GM20431 (cell line): ENCODE results near the gene PPM1L.

ENCODE experiments used
- in situ Hi-C: fragments of 300-500 bp; cut with MseI, MboI; formaldehyde crosslinking; loops from one replicate; pipeline ENCODE4 v1.15.0; 2020; ENCODE audit warnings: low sequenced_read_pairs; ENCODE audit not compliant: unreplicated experiment

The PPM1L gene

DNA sequence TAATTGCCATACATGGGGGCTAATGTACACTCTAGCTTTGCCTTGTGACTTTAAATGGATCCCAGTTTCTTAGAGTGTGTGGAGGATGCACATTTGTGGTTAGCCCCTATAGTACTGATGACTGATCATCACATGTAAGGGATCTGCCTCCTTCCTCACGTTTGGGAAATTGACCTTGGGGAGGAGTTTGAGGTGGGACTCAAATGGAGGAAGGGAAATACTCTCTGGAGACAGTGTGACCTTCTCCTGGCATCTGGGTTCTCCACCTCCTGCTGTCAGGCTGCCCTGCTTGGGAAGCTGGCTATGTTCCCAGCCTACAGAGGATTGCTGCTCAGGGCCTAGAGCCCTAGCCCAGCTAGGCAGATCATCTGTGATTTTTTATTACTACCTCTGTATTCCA, 48.7 kb downstream of the PPM1L start:
- in situ Hi-C loops = no loop called here

DNA sequence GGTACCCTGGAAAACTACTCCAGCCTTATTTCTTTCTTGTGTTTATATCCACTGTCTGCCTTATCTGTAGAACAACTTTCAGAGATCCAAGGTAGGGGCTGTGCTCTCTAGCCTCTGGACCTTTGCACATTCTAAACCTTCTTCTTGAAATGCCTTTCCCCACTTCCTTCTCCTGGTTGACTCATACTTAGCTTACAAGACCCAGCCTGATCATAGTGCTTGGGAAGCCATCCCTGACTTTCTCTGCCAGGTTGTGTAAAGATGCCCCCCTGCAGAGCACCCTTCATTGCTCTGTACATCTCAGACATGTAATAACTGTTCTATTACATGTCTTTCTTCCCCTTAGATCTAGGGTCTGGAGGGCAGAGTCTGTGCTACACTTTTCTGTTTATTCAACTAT, 50.1 kb downstream of the PPM1L start:
- in situ Hi-C loops = no loop called here

- in situ Hi-C loops = no loop called here
Measured at GRCh38 chr3:160806686-160807085, 50.7 kb downstream of the PPM1L start.

- in situ Hi-C loops = no loop called here
Measured at GRCh38 chr3:160808838-160809237, 52.8 kb downstream of the PPM1L start.

GRCh38 chr3:160809453-160809852, 53.4 kb downstream of the PPM1L start:
- in situ Hi-C loops = no loop called here

DNA sequence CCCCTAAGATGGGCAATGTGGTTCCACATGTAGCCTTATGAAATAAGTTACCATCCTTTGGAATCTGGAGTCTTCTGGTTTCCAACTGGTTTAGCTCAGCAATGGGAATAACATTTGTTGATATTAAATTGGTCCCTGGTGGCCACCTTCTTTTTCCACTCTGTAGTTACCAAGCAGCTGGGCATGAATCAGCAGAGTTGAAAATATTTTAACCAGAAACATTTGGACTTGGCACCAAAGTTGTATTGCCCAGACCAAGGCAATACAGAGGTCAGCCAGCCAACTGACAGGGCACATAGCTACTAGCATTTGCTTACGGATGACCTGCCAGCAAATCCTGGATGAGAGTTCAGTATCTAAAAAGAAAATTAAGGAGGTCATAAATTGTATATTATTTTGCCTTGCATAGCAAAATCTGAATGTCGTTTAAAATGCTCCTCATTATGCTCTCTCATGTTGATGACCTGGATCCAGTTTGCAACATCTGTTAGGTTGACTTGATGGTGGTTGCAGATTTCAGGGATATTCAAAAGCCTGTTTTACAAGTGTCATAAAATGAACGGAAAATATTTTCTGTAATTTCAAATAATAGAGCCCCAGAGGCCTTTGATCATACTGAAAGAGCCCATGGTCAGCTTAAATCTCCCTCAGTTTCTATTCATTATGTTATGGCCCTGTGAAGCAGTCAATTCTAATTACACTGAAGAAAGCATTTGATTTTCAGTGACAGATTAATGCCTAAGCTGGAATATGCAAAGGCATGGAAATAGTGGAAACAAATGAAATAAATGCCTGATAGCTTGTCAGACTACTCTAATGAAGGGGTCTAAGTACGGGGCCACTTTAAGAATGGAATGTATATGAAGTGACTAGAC, 54.6 kb downstream of the PPM1L start:
- in situ Hi-C loops = no loop called here

- in situ Hi-C loops = no loop called here
Measured at GRCh38 chr3:160811237-160811548, 55.2 kb downstream of the PPM1L start.

- in situ Hi-C loops = no loop called here
Measured at GRCh38 chr3:160812304-160812703, 56.3 kb downstream of the PPM1L start.

DNA sequence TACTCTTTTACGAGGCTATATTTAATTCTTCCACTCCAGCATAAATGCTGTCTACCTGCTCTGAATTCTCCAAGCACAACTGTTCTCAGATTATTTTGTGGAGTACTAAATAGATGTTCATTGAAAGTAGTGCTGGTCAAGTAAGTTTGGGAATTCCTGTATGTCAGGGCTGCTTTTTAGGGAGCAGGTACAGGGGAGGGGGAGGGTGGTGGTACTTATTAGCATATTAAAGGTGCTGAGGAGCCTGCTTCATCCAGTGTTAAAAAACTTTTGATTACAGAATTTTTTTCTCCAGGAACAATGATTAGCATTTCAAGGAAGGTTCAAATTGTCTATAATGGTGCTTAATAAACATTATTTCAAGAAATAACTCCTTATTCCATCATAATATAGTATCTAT, 59.2 kb downstream of the PPM1L start:
- in situ Hi-C loops = no loop called here

DNA sequence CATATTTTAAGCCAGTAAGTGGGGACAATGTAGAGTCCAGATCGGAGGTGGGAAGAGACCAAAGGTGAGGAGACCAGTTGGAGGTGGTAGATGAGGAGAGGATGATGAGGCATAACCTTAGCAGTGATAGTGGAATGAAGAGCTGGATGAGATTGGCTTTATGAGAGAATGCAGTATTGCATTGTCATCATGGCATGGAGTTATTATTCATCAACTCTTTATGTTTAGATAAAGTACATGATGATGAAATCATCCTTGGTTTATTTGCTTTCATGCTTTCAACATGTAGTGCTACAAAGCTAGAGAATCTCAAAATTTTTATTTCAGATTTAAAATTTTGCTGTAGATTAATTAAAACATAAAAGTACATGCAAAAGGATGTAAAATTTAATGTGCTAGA, 64.0 kb downstream of the PPM1L start:
- in situ Hi-C loops = no loop called here

DNA sequence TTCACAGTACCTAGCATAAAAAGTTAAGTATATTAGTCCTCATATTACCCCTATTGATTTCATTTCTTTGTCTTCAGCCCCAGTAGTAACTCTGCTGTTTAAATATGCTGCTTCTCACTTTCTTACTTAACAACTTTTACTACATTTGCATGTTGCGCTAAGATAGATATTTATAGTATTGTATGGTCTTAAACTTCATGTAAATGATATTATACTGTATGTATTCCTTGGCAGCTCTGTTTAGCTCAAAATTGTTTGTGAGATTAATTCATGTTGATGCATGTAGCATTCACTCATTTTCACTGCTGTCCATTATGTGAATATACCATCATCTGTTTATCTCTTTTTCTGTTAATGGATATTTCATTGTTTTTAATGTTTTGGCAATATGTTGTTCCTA, 64.4 kb downstream of the PPM1L start:
- in situ Hi-C loops = no loop called here

DNA sequence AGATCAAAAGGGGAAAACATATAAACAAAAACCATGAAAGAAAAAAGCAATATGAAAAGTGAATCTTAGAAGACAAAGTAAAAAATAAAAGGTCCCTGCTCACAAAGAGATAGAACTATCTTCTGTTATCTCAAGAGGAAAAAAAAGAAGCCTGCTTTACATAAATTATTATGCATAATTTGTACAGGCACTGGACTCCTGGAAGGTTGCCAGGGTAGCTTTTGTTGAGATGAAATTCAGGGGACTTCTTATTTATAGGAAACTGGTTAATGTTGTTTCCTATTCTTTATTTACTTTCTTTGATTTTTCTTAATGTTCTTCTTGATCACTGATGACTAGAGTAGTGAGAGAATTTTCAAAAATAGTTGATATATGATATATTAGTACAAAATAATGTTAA, 66.9 kb downstream of the PPM1L start:
- in situ Hi-C loops = no loop called here

- in situ Hi-C loops = no loop called here
Measured at GRCh38 chr3:160825311-160825800, 69.3 kb downstream of the PPM1L start.

DNA sequence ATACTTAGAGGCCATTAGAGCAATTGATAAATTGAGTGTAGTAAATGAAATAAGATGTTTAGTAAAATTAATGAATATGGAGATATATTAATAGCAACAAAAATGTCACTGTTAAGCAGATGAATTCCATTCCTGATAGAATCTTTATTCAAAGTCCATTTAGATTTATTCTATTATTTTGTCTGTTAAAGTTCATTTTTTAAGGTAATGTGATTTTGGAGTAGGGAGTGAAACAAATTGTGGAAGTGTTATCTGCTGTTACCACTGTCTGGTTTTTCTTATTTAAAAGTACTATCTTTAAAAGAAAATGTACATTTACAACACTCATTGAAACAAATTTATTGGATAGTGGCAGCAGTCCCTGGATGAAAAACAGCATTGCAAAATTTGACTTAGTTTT, 70.4 kb downstream of the PPM1L start:
- in situ Hi-C loops = no loop called here

DNA sequence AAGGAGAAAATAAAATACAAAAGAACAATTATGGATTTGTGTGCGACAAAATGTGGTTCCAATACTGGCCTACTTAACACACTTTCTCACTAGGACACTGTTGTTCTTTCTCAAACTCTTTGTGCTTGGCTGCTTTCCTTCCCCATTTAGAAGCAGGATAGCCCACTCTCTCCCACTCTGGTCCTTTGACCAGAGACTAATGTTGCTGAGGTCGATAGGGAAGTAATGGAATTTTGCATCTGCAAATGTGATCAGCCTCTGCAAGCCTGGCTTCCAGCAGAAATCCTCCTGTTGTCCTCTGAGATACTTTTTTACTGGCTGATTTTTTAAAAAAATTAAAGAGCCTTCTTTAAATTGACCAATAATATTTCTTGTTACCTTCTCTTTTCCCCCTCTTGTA, 71.0 kb downstream of the PPM1L start:
- in situ Hi-C loops = no loop called here

GRCh38 chr3:160827516-160827915, 71.5 kb downstream of the PPM1L start:
- in situ Hi-C loops = no loop called here

DNA sequence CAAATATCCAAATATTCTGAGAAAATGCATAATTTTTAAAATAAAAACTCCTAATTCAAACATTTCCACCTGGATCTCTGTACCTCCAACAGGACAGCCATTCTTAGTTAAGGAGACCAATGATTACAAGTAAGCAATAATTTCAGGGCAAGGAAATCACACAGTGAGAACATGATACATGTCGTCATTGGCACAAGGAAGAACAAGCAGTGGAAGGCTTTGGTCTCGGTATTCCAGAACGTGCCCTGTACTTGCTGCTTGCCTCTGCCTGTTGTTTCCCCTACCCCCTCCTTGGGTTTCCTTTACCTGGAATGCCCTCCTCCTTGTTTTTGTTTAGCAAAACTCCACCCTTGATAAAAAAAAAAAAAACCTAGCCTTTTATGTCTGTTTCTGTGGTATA, 72.8 kb downstream of the PPM1L start:
- in situ Hi-C loops = no loop called here

DNA sequence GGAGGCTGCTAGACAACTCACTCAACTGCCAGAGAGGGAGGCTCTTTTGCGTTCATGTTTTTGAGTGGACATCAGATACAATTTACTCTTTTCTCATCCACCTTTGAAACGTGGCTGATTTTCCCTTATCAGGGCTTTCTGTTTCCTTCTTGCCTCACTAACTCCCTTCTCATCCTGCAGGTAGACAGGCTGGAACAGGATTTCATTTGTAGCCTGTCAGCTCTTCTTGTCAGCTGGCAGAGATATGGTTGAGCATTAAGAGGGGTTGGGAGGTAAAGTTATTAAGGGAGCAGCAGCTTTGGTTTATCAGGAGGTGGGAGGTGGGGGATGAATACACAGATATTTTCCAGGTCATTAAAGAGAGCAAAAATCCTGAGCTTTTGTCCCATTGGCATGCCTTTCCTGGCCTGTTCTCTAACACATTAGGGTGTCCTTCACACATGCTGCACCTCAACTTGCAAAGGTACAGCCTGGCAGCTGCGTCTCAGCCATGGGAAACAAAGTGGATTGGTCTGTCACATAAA, 73.5 kb downstream of the PPM1L start:
- in situ Hi-C loops = no loop called here

GRCh38 chr3:160830796-160831195, 74.8 kb downstream of the PPM1L start:
- in situ Hi-C loops = no loop called here

GRCh38 chr3:160831401-160831800, 75.4 kb downstream of the PPM1L start:
- in situ Hi-C loops = no loop called here

DNA sequence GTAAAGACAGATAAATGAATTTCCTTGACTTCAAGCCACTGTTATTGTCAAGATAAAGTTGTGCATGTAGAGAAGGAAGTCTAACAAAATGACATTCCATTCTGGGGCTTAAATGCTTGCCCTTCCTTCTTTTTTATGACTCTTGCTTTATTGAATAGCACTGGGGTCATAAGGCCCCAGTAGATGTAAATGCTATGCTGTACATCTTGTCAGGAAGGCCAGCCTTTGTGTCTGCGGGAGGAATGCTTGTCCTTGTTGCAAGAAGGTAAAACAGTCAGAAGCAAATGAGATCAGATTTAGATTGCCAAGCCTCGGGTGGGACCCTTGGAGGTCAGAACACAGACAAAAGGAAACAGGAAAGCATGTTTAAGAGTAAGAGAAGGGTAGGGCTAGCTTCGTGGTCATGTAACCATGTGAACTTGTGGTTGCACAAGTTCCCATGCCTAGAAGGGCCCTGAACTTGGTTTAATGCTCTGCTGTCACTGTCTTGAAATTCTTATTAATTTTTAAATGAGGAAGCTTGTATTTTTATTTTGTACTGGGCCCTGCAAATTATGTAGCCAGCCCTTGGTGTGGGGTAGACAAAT, 81.5 kb downstream of the PPM1L start:
- in situ Hi-C loops = no loop called here

GRCh38 chr3:160840590-160840989, 84.6 kb downstream of the PPM1L start:
- in situ Hi-C loops = no loop called here
